GM19043 (cell line): ENCODE results near the gene KLRB1.
"Not testable (repeated sequence)": the region's sequence is repeated elsewhere in the genome, so short reads cannot be mapped to it uniquely, and the experiment has no call there.

ENCODE experiments used
- ATAC-seq: cut with Tn5 transposase; IDR thresholded peaks from one replicate; pipeline ENCODE4 v1.9.1; 2021; ENCODE audit warnings: low read depth; ENCODE audit not compliant: unreplicated experiment

The KLRB1 gene

DNA sequence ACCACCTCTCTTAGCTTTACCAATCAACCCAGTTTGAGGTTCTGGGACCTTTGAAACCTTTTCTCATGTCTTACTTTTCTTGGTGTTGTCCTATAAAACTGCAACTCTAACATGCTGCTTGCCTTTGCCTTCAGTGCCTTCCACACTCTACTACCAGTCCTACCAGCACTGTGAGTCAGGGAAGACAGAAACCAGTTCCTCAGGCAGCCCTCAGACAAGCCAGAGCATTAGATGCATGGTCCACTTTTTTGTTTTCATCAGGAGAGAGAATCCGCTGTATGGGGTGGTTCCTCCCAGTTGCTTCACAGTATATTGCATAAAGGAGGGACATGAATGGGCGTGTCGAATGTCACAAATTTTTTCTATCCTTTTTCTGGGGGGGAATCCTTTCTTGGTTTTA is 17.3 kb upstream of the KLRB1 start:
- no peak for ATAC-seq

DNA sequence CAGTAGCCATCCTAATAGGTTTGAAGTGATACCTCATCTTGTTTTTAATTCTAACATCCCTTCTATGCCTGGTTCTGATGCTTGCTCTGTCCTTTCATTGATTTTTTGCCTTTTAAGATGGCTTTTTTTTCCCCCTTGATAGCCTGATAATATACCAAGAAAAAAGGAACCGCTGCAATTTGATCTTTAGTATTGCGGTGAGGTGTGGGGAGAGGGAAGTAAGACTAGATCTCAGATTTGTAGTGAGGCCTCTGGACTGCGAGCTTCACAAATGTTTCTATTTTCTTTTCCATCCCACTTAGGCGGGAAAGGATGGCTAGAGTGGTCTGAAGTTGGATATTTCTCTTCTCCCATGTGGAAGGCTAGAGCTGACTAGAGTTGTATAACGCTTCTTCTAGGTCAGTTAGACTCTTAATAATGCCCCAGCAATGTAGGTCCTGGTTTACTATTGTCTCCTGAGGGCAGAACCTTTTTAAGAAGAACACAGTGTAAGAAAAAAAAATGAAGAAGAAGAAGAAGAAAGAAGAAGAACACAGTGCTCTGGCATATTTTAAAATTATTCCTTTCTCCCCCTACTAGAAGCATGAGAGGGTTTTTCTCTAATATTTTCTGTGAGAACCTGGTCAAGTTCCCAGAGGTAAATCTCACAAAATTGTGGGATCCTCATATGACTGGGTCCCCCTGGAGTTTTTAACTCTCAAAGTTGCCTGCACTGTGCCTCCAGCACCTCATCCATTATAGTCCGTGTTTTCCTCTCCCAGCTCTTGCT is 11.9 kb upstream of the KLRB1 start:
- no peak for ATAC-seq

DNA sequence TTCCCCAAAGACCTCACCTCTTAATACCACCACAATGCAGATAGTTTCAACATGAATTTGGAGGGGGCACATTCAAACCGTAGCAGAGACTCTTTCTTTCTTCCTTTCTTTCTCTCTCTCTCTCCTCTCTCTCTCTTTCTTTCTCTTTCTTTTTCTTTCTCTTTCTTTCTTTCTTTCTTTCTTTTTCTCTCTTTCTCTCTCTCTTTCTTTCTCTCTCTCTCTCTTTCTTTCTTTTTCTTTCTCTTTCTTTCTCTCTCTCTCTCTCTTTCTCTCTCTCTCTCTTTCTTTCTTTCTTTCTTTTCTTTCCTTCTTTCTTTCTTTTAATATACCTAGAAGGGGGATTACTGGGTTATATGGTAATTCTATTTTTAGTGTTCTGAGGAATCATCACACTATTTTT is 11.2 kb upstream of the KLRB1 start:
- not testable (repeated sequence) for ATAC-seq

DNA sequence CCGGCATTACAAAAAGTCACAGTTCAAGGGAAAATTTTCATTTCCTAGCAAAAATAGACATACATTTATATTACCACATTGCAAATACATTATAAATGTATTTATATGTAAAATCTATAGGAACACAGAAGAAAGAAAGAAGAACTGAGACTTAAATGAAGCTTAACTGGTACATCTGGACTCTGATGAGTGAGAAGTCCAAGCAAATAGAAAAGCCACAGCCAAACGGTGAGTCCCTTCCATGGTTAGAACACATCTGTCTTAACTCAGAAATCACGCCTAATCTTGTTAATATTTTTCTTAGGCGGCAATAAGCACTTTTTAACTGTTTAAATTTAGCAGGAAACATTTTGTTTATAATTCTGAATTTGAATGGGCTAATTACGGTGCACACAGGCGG is 9.4 kb upstream of the KLRB1 start:
- no peak for ATAC-seq

DNA sequence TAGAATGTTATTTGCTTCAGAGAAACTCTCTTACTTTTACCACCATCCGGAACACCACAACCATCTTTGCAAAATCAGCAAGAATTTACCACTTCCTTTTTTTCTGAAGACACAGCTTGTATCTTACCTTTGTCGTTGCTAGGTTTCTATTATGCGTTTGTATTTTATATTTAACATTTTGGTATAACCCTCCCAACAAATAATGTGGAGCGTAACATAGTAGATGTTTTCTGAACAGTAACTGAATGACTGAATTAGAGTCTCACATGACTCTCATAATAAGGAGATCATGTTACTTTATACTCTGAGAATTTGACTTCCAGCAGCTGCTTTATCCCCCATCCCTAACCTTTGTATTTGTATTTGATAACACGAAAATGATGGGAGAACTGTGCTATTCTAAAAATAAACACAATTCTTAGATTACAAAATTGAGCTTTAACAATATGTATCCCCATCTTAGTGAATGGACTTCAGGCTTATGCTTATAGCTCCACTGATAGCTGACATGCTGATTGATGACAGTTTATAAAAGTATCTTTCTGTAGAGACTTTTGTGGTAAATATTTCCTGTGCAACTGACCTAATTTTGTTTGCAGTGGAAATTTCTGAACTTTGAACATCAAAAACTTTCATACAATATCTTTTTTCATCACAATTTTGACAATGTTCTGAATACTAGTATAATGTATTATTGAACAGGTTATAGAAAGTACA is 7.9 kb upstream of the KLRB1 start:
- no peak for ATAC-seq

DNA sequence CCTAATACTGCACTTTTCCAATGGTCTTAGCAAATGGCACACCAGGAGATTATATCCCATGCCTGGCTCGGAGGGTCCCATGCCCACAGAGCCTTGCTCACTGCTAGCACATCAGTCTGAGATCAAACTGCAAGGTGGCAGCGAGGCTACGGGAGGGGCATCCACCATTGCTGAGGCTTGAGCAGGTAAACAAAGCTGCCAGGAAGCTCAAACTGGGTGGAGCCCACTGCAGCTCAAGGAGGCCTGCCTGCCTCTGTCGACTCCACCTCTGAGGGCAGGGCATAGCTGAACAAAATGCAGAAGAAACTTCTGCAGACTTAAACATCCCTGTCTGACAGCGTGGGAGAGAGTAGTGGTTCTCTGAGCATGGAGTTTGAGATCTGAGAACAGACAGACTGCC is 2.9 kb upstream of the KLRB1 start:
- ATAC-seq: not testable (repeated sequence)

DNA sequence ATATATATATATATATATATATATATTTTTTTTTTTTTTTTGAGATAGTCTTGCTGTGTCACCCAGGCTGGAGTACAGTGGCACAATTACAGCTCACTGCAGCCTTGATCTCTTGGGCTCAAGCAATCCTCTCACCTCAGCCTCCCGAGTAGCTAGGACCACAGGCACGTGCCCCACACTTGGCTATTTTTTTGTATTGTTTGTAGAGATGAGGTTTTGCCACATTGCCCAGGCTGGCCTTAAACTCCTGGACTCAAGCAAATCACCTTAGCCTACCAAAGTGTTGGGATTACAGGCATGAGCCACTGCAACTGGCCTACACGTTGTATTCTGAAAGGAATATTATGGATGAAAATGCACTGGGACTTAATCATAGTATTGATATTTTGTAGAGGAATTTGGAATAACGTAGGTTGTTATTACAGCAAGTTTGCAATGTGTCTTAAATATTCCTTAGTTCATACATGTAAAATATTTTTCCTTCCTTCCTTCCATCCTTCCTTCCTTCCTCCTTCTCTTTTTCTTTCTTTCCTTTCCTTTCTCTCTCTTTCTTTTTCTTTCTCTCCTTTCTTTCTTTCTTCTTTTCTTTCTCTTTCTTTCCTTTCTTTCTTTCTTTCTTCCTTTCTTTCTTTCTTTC is 862 bp downstream of the KLRB1 start:
- no peak for ATAC-seq

DNA sequence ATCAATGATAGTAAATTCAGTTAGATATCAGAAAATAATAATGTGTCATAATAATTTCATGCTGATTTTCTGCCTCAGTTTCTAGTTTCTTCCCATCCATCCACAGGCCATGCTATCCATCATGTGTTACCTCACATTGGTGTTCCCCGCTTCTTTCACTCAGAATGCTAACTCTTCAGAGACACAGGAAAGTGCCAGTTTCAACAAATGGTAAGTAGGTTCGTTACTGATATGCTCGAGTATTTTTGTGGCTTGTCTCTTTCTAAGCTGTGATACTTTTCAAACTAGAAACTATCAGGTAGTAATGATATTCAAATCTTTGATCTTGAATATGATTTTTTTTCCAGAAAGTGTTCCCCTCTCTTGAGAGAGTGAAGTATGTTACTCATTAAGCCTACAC is 1.5 kb downstream of the KLRB1 start:
- no peak for ATAC-seq

DNA sequence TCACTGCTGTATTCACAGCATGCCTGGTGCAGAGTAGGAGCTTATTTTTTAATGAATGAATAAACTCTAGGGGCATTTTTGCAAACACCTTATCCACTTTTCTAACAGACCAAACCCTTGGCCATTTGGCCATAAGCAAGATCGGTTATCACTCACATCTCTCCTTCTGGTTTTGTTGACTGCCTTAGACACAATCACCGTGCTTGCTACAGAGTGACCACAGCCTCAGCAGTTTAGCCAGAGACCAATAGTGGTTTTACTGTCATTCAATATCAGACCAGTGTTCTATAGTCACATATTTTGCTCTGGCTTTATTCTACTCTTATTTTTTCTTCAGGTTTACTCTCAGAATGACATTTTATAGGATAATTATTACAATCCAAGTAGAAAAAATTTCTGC is 2.2 kb downstream of the KLRB1 start:
- no peak for ATAC-seq

DNA sequence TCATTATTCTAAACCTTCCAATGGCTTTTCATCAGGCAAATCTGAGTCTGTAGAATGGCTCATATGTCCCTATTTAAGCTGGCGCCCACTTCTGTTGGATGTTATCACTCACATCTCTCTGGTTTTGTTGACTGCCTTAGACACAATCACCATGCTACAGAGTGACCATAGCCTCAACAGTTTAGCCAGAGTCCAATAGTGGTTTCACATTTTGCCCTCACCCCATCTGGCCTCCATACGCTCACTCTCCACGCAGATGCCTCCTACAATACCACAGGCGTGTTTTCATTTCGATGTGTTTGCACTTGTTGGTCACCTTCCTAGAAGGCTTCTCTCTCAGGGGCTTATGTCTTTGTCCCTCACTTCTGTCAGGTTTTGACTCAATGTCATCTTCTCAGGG is 3.4 kb downstream of the KLRB1 start:
- ATAC-seq: no peak

DNA sequence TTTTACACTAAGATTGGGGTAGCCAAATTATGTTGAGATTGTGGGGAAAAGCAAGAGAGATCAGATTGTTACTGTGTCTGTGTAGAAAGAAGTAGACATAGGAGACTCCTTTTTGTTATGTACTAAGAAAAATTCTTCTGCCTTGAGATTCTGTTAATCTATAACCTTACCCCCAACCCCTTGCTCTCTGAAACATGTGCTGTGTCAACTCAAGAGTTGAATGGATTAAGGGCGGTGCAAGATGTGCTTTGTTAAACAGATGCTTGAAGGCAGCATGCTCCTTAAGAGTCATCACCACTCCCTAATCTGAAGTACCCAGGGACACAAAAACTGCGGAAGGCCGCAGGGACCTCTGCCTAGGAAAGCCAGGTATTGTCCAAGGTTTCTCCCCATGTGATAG is 7.3 kb downstream of the KLRB1 start:
- ATAC-seq: not testable (repeated sequence)

DNA sequence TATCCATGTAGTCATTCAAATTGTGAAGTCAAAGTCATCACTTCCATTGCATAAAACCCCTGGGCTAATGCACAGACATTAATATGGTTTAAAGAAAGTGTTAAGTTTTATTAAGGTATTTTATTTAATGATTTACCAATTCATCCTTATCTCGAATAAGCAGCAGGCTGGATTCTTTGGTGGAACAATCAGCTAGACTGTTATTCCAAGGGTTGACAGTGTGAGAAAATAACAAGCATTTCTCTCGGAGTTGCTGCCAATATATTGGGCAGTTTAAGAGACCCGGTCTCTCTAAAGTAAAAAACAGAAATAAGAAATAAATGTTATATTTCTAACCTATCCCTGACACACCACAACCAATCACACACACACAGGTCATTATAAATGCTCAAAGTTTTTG is 9.4 kb downstream of the KLRB1 start:
- ATAC-seq: no peak

DNA sequence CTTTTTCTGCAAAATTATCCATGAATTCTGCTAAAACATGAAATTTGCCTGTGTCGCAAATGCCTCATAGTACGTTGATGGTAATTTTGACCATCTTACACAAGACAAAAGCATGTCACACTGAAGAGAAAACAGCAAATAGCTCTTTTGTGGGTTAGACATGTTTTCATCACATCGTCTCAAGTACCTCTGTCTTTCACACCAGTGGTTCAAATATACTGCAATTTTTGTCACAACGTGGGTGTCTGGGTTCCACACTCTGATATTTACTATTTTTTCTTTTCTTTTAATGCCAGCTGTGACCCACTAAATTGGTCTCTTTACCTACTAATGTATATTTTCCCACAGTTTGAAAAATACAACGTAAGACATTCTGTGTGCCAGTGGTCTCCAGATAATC is 10.4 kb downstream of the KLRB1 start:
- ATAC-seq: no peak

DNA sequence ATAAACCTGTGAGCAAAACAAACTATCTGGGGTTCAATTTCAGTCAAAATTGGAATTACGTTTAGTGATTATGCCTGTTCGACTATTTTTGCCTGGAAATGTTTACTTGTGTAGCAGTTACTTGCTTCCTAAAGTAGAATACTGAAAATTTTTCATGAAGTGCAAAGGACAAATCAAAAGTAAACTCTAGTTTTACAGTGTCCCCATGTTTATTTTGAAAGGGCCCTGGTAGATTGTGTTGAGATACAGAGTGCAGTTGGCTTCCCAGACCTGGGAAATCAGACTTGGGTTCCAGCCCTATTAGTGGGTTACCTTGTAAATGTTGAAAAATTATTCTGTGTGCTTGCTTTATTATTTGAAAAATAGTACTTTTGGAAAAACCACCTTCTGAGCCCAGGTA is 17.3 kb downstream of the KLRB1 start:
- ATAC-seq: no peak

DNA sequence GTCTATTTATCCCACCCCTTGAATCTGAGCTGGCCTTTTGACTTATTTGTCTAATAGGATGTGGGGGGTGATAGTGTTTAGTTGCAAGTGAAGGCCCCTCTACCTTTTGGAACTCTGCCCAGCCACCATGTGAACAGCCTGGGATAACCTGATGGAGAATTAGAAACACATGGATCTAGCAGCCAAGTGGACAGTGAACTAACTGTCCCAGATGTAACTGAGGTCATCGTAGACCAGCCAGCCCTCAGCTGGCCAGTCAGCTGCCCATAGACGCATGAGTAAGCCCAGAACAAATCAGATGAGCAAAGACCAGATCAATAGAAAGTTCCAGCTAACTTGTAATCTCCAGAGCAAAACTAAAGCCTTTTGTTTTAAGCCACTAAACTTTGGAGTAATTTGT is 19.0 kb downstream of the KLRB1 start:
- ATAC-seq: no peak

DNA sequence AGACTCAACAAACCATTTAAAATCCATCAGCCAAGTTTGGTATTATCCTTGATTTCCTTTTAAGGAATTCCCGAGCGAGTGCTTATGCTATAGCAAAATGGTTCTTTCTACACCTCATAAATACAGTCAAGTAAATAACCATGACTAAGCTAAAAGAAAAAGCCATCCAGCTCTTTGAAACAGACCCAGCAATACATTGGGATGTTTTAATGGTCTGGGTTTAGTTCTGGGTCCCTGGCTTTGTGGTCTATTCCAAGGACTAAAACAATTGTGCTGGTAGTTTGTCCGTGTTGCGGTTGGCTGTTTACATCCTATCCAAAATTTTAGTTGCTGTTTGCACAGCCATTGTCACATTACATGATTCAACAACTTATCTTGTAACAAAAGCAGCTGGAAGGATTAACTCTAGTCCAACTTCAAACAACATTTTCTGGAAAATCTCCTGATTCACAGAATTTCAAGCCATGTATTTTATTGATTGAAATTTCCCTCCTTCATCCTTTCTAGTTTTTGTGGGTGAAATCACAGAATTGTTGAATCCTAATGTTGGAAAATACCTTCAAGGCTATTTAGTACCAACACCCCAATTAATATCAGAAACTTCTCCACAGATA is 19.6 kb downstream of the KLRB1 start:
- ATAC-seq: no peak

DNA sequence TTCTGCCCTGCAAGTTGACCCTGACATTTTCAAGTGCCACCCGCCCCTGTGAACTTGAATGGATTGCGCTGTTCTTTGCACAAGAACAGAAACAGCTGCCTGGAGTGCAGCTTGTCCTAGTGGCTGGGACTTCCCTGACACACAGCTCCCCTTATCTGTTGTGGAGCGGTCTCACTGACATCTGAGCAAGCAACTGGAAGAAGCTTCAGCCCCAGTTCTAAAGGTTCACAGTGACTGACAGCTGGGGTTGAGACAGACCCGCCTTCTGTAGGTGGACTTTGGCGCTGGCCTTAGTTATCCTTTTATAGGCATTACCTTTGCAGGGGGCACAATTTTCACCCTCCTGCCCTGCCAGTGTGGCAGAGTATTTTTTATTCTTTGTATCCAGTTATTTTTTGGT is 30.0 kb downstream of the KLRB1 start:
- not testable (repeated sequence) for ATAC-seq

DNA sequence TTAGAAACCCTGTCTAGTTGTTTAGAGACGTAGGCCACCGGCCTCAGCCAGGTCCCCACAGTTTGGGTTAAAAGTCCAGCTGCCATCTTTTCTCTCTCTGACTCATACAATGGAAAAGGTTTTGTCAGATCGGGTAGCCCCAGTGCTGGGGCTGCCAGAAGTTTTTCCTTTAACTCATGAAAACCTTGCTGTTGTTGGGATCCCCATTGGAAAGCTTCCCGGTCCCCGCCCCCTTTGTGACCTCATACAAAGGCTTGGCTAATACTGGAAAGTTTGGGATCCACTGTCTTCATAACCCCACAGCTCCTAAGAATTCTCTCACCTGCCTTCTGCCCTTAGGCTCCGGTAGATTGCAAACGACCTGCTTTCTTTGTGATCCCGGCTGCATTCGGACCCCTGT is 40.6 kb downstream of the KLRB1 start:
- ATAC-seq: not testable (repeated sequence)

DNA sequence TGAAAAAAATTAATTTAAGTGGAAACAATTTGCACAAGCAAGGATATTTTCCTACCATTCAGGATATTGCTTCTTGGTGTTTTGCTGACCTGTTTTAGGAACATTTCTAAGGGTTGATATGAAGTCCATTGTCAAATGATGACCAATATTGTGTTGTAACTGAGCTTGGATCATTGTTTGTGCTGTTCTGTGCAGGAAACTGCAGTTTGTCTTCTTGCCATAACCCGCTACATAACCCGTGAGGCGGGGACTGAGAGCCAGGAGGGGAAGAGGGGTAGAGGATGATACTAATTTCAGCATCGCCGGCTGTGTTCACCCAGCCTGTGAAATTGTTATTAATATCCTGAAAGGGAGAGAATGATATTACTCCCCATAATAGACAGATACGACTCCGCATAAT is 41.6 kb downstream of the KLRB1 start:
- not testable (repeated sequence) for ATAC-seq

DNA sequence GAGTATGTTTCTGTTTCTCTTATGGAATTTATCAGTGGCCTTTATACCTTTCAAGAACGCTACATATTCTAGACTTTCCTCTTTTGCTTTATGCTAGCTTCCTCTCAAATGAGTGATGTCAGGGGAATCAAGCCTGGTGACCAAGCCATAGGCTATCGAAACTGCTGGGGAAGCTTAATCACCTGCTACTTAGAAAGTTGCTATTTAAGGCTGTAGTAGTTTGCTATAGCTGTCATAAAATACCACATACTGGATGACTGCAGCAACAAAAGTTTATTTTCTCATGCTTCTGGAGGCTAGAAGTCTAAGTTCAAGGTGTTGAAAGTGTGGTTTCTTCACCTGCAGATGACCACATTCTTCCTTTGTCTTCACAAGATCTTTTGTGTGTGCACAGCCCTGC is 43.3 kb downstream of the KLRB1 start:
- ATAC-seq: not testable (repeated sequence)

DNA sequence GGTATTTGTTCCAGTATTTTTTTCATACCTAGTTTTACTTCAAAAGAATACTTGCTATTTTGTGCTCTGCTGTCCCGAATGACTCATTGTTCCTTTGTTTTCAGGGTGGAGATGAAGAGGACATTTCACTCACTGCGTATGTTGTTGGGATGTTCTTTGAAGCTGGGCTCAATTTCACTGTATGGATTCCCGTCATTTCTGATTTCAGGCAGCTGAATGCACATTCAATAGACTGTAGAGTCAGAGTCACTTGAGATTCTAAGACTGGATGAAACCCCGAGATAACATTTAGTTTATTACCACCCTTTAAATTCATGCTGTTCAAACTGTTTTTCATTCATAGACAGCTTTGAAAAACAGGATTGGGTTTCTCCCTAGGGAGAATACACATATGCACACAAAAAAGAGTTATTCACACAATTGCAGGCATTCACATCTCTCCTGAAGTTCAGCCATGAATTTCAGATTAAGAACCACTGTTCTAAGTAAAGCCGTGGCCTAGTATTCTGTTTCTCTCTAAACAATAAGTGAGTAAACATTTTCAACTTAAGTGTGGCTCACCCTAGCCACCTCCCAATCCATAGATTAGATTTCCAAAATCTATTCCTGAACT is 44.8 kb downstream of the KLRB1 start:
- ATAC-seq: not testable (repeated sequence)
